Colonic mucosa (tissue), 4 donors: ENCODE results near the gene ANKH. TPM values are rescaled to one million over a fixed set of nuclear protein-coding genes. Genes with fewer than 3 reads are reported as not detected.

Source experiments
- DNase-seq: peaks from one replicate; pipeline ENCODE4 v3.0.0-alpha.2; 2020
- H3K27ac ChIP-seq: fragments of 200-600 bp; one replicate; pipeline ENCODE4 v1.8.0; 2021
- H3K27me3 ChIP-seq: fragments of 200-600 bp; one replicate; pipeline ENCODE4 v1.8.0; 2021
- H3K36me3 ChIP-seq: fragments of 200-600 bp; one replicate; pipeline ENCODE4 v1.8.0; 2021
- H3K4me1 ChIP-seq: fragments of 200-600 bp; one replicate; pipeline ENCODE4 v1.8.0; 2021; ENCODE audit warnings: mild to moderate bottlenecking
- H3K4me3 ChIP-seq: fragments of 200-600 bp; one replicate; pipeline ENCODE4 v1.8.0; 2021
- H3K9ac ChIP-seq, 2 donors: one replicate each; pipeline ENCODE4 v1.7.0; 2013; ENCODE audit warnings: control low read depth in 2 of 2, low read depth in 2 of 2, low read length in 2 of 2
- H3K9me3 ChIP-seq: fragments of 200-600 bp; one replicate; pipeline ENCODE4 v1.8.0; 2021
- intact Hi-C: fragments of 100-400 bp; cut with DNase I; formaldehyde crosslinking; loops from one replicate; pipeline ENCODE4 v1.14.1; 2022
- total RNA-seq, 2 donors: library from RNA; stranded (reverse); fragmentation: NEBNext Ultra II Directional in 1 of 2; extraction: Animal tissue kit (Norgen Biotek cat#: 25700) in 1 of 2; gene quantifications; one replicate each; pipeline ENCODE4 v1.2.1, GENCODE V29; 2021
- TF ChIP-seq, protein P1 (sequence below): fragments of 200-600 bp; IDR thresholded peaks from one replicate; pipeline ENCODE4 v1.8.0; 2022; ENCODE audit warnings: antibody characterized with exemption, mild to moderate bottlenecking
- donor health status: healthy.
- donor health status: DM: no; HTN: no; CAD: no.
- donor health status: DM: no; HTN: no; CAD: no.

The ANKH gene
- total RNA-seq, 2 donors from 2014 or later, result 81.8 to 103 TPM

DNA sequence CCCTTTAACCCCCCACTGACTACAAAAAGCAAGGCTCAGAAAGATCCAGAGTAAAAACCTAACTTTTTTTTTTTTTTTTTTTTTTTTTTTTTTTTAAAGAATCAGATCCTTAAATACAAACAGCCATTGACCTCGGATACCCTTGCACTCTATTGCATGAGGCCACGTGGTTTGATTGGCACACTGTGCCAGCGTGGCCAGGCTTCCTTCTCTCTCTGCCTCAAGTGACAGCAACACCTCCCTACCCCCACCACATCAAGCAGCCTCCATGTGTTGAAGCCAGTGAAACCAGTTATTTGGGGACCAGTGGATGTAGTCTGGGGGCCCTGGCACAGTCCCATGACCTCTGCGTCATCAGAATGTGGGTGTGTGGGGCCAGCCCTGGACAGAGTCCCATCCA, 135.6 kb downstream of the ANKH start:
- TF ChIP-seq, protein P1, sequence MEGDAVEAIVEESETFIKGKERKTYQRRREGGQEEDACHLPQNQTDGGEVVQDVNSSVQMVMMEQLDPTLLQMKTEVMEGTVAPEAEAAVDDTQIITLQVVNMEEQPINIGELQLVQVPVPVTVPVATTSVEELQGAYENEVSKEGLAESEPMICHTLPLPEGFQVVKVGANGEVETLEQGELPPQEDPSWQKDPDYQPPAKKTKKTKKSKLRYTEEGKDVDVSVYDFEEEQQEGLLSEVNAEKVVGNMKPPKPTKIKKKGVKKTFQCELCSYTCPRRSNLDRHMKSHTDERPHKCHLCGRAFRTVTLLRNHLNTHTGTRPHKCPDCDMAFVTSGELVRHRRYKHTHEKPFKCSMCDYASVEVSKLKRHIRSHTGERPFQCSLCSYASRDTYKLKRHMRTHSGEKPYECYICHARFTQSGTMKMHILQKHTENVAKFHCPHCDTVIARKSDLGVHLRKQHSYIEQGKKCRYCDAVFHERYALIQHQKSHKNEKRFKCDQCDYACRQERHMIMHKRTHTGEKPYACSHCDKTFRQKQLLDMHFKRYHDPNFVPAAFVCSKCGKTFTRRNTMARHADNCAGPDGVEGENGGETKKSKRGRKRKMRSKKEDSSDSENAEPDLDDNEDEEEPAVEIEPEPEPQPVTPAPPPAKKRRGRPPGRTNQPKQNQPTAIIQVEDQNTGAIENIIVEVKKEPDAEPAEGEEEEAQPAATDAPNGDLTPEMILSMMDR, result no peak
- intact Hi-C loops, result no loop called here
- Histone ChIP-seq H3K4me1 (no peaks in the 10 kb centered on the region), H3K4me3 (no peak overlapping the region), H3K27me3 (no peaks in the 10 kb centered on the region), H3K9ac (no peak overlapping the region), H3K27ac (no peak overlapping the region), H3K9me3 (no peaks in the 10 kb centered on the region), H3K36me3 (no peaks in the 10 kb centered on the region)
- no peak for DNase-seq

- no peak for DNase-seq
- intact Hi-C loops, result no loop called here
- Histone ChIP-seq H3K9ac (no peak overlapping the region), H3K4me3 (no peak overlapping the region), H3K27me3 (no peaks in the 10 kb centered on the region), H3K9me3 (no peaks in the 10 kb centered on the region), H3K36me3 (no peaks in the 10 kb centered on the region), H3K4me1 (no peaks in the 10 kb centered on the region), H3K27ac (no peak overlapping the region)
- TF ChIP-seq, protein P1, result no peak
These were observed 137.2 kb downstream of the ANKH start for GRCh38 chr5:14734396-14734795.

DNA sequence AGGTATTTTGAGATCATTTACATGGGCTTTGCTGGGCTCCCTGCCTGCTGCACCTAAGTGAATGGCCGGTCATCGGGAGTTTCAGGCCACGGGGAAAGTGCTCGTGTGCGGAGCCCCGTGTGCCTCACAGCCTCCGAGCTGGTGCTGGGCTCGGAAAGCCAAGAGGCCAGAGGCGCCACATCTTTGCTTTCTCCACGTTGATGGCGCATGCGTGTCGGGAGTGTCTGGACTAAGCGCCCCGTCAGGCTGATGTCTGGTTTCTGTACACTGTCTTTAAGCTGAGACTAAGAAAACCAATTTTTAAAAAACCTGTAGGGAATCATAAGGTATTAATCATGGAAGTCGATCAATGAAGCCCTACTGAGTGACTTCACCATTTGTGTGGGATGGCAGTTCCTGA, 137.9 kb downstream of the ANKH start:
- TF ChIP-seq, protein P1, result no peak
- intact Hi-C loops, result no loop called here
- Histone ChIP-seq H3K4me1 (no peaks in the 10 kb centered on the region), H3K9me3 (no peaks in the 10 kb centered on the region), H3K27ac (no peak overlapping the region), H3K36me3 (no peaks in the 10 kb centered on the region), H3K27me3 (no peaks in the 10 kb centered on the region), H3K9ac (no peak overlapping the region), H3K4me3 (no peak overlapping the region)
- no peak for DNase-seq

DNA sequence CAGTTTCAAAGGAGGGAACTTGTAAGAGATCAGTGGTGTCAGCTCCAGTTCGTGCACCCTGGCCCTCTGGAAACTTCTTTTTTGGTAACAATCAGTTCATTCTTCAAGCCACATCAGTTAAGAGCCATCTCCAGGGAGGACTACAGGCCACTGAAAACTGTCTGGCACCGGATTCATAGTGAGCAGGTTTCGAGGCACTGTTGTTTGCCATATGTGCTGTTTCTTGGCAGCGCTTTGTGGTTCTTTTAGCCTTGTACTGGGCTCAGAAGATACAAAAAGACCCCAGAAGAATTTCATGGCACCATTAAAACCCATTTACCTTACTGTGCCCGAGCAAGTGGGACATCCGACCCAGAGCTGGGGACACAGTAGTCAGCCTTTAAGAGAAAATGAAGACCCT, 138.6 kb downstream of the ANKH start:
- Histone ChIP-seq H3K27ac (no peak overlapping the region), H3K9me3 (no peaks in the 10 kb centered on the region), H3K9ac (no peak overlapping the region), H3K4me3 (no peak overlapping the region), H3K4me1 (no peaks in the 10 kb centered on the region), H3K27me3 (no peaks in the 10 kb centered on the region), H3K36me3 (no peaks in the 10 kb centered on the region)
- DNase-seq, result no peak
- intact Hi-C loops, result no loop called here
- TF ChIP-seq, protein P1, result no peak

GRCh38 chr5:14730881-14731280, 140.7 kb downstream of the ANKH start:
- Histone ChIP-seq H3K27ac (no peak overlapping the region), H3K36me3 (no peaks in the 10 kb centered on the region), H3K9ac (no peak overlapping the region), H3K9me3 (no peaks in the 10 kb centered on the region), H3K4me3 (no peak overlapping the region), H3K4me1 (no peaks in the 10 kb centered on the region), H3K27me3 (no peaks in the 10 kb centered on the region)
- TF ChIP-seq, protein P1, result no peak
- intact Hi-C loops, result no loop called here
- no peak for DNase-seq

DNA sequence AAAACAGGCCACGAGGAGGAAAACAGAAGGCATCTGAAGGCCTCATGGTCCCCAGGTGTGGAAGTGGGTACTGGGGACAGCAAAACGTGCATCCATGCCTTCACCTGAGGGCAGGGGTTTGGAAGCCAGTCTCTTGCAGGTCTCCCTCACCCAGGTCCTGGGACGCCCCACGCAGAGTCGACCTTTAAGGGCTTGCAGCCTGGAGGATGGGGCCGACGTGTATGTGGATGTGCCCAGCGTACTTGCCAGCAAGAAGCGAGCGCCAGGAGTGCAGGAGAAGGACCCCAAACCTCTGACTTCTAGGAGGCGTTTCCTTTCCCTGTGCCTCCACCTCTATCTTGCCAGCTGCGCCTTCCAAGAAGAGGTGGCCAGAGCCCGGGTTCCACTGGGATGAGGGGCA, 141.1 kb downstream of the ANKH start:
- Histone ChIP-seq H3K36me3 (no peaks in the 10 kb centered on the region), H3K27ac (no peak overlapping the region), H3K9me3 (no peaks in the 10 kb centered on the region), H3K4me1 (no peaks in the 10 kb centered on the region), H3K9ac (no peak overlapping the region), H3K4me3 (no peak overlapping the region), H3K27me3 (no peaks in the 10 kb centered on the region)
- DNase-seq, result no peak
- intact Hi-C loops, result no loop called here
- TF ChIP-seq, protein P1, result no peak
